D721Med (cell line): ENCODE data around the gene CHN1.

Experiments used
- DNase-seq: peaks from one replicate; pipeline ENCODE4 v3.0.0; 2011; ENCODE audit warnings: low spot score; ENCODE audit not compliant: insufficient read length
- FAIRE-seq: peaks from 2 replicates; lab custom pipeline; 2011; peaks lifted over from hg19 to GRCh38; lab: Jason Lieb, UNC
- TF ChIP-seq, protein P1 (sequence below): IDR thresholded peaks from 2 replicates; pipeline ENCODE4 v1.5.1; 2012; ENCODE audit warnings: mild to moderate bottlenecking, control low read depth; ENCODE audit not compliant: insufficient read depth; ENCODE audit errors: missing control alignments

The CHN1 gene

DNA sequence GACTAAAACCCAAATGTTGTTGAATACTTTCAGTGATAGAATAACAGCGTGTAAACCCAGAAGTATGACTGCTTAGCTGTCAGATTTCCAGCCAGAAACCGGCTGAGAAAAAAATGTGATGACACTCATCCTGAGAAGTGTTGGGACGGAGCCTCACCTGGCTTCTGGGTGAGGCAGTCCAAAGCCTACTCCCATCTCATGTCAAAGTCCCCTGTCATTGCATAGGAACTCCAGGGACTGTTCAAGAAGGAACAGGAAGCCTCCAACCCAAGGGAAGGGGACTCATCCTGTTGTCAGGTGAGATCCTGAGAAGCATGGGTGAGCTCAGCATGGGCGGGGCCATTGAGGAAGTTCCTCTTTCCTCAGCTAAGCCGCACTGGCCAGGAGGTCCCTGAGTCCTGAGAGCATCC lies 229.6 kb downstream of the CHN1 start:
- no peak for FAIRE-seq
- TF ChIP-seq, protein P1, sequence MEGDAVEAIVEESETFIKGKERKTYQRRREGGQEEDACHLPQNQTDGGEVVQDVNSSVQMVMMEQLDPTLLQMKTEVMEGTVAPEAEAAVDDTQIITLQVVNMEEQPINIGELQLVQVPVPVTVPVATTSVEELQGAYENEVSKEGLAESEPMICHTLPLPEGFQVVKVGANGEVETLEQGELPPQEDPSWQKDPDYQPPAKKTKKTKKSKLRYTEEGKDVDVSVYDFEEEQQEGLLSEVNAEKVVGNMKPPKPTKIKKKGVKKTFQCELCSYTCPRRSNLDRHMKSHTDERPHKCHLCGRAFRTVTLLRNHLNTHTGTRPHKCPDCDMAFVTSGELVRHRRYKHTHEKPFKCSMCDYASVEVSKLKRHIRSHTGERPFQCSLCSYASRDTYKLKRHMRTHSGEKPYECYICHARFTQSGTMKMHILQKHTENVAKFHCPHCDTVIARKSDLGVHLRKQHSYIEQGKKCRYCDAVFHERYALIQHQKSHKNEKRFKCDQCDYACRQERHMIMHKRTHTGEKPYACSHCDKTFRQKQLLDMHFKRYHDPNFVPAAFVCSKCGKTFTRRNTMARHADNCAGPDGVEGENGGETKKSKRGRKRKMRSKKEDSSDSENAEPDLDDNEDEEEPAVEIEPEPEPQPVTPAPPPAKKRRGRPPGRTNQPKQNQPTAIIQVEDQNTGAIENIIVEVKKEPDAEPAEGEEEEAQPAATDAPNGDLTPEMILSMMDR = no peak
- no peak for DNase-seq

DNA sequence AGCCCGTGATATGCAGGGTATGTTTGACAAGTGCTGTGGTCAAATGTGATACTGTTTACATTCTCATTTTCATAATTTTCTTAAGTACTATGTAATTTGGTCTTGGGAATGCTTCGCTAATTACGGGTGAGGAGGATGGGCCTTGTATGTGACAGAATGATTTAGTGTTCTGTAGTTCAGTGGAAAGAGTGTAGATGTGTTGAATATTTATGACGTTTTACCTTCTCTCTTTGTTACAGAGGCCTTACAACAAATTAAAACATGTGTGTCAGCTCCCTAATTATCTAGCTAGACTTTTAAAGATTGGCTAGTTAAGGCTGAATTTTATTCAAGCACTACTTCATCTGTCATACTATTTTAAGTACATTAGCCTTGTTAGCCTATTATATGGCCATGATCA lies 230.3 kb downstream of the CHN1 start:
- TF ChIP-seq, protein P1 = no peak
- no peak for DNase-seq

GRCh38 chr2:174773215-174773614 lies 232.0 kb downstream of the CHN1 start:
- no peak for FAIRE-seq
- TF ChIP-seq, protein P1 = no peak
- DNase-seq = no peak

More for the DNA sequence above, 230.3 kb downstream of the CHN1 start:
- no peak for FAIRE-seq

- no peak for FAIRE-seq
- no peak for DNase-seq
- TF ChIP-seq, protein P1 = no peak
These were observed 232.7 kb downstream of the CHN1 start for GRCh38 chr2:174772472-174772801.

- FAIRE-seq (no peak), DNase-seq (no peak)
- TF ChIP-seq, protein P1 = peak; percentile 83
These were observed 233.3 kb downstream of the CHN1 start for GRCh38 chr2:174771631-174772471.

GRCh38 chr2:174771136-174771535 lies 234.0 kb downstream of the CHN1 start:
- DNase-seq = no peak
- FAIRE-seq = no peak
- TF ChIP-seq, protein P1 = no peak

GRCh38 chr2:174768557-174768956 lies 236.6 kb downstream of the CHN1 start:
- TF ChIP-seq, protein P1 = no peak
- no peak for DNase-seq
- FAIRE-seq = no peak
